Activated CD8-positive, alpha-beta memory T cell treated with anti-CD3 and anti-CD28 coated beads, Interleukin-2, amount 50 U/mL, for 1 hour (primary cell): ENCODE measurements around the gene GPRIN3.
"Not testable (repeated sequence)": the region's sequence is repeated elsewhere in the genome, so short reads cannot be mapped to it uniquely, and the experiment has no call there.

ENCODE experiments used
- DNase-seq: peaks from one replicate; pipeline ENCODE4 v3.0.0-alpha.2; 2020; ENCODE audit errors: extremely low read depth

Gene GPRIN3

GRCh38 chr4:89216422-89216821 lies 91.2 kb downstream of the GPRIN3 start:
- DNase-seq = no peak

- no peak for DNase-seq
Measured at GRCh38 chr4:89215736-89216135, 91.9 kb downstream of the GPRIN3 start.

- DNase-seq = no peak
Measured at GRCh38 chr4:89214308-89214707, 93.3 kb downstream of the GPRIN3 start.

GRCh38 chr4:89213382-89213701 lies 94.3 kb downstream of the GPRIN3 start:
- no peak for DNase-seq

DNA sequence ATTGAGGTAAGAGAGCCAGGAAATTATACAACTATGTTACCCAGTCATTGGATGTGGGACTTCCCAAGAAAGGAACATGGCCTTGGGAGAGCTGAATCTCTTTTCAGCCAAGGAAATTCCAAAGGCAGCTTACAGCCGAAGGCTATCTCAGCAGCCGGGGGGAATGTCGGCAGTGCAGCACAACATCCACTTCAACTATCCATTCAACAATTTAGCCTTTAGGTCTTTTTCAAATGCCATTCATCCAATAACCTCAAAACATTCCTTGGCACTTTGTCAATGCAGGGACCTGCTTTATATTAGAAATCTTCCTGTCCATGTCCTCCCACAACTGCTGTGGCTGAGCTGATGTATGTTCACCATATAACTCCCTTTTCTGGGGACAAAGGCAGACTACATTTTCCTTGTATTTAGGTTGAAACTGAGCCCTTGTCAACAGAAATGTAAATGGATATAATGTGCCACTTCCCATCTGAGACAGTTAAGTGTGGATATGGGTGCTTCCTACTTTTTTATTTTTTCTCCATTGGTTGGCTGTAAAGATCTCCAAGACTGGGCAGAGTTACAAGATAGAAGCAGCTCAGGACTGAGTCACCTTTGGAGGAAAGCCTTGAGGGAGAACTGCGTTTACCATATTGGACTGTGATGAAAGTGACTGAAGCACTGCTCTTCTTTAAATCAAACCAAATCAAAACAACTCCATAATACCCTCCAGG lies 94.8 kb downstream of the GPRIN3 start:
- DNase-seq = no peak

- DNase-seq = no peak
Measured at GRCh38 chr4:89204624-89205023, 103.0 kb downstream of the GPRIN3 start.

DNA sequence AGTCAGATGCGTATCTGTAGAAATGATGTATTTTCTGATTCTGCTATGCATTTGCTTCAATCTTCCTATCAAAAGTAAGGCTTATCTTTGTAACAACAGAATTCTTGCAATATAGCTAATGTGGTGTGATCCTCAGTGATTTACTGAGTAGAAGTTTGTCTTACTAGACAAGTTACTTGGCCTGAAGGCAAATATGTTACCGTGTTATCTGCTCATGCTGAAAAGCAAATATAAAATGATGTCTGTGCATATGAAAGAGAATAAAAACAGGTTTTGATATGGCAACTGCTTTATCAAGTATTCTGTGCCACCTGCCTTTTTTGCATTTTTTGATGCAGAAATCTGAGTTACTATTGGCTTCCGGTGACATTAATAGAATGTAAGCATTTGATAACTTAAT lies 103.7 kb downstream of the GPRIN3 start:
- no peak for DNase-seq

GRCh38 chr4:89199394-89199793 lies 108.2 kb downstream of the GPRIN3 start:
- not testable (repeated sequence) for DNase-seq

DNA sequence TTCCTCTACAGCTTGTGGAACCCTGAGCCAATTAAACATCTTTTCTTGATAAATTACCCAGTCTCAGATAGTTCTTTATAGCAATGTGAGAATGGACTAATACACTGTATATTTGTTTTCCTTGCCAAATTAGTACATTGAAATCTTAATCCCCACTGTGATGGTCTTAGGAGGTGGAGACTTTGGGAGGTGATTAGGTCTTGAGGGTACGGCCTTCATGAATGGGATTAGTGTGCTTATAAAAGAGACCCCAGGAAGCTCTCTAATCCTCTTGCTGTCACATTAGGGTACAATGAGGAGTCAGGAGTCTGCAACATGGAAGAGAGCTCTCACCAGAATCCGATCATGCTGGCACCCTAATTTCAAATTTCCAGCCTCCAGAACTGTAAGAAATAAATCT lies 109.7 kb downstream of the GPRIN3 start:
- DNase-seq = no peak

GRCh38 chr4:89196745-89197144 lies 110.9 kb downstream of the GPRIN3 start:
- DNase-seq = no peak

DNA sequence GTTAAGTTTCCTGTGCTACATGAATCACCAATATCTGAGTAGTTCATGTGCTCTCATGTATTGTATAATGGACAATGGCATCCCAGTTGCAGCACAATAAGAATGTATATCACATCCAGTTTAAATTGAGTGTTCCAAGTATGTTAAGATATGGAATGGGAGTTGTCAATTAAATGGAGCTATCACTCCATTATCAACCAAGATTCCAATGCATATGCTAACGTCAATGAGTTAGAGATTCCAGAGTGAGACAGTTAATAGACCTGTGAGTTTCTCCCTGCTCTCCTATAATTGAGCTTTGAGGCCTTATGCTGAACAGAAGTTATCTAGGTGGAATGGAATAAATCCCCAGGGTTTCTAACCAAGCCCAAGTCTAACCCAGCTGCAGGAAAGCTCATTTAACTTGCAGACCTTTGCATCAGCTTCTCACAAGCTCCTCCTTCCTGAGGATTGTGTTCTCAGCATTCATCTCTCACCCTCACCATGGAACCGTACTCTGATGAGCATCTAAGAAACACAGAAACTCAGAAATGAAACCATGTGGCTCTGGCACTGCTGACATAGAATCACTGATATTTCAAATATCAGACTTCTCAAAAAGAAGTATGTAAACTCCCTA lies 111.4 kb downstream of the GPRIN3 start:
- no peak for DNase-seq

DNA sequence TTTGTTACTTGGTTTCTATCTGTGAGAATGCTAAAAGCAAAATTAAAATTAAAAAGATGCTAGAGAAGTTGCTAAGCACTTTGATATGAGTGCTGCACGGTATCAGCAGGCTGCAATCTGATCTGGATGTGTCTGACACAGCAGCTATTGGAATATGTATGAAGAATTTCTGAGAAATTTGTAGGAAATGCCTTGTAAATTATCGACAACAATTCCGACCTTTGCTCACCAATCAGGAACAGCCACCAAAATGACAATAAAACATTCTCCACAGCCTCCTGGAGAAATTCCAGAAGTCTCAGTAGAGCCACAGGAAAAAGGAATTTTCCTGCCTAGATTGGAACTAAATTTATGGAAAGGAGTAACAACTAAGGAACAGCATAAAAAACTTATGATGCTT lies 113.8 kb downstream of the GPRIN3 start:
- no peak for DNase-seq
